K562 (cell line): ENCODE data around the gene ARID3A. TPM values are rescaled to one million over a fixed set of nuclear protein-coding genes. Genes with fewer than 3 reads are reported as not detected.

ENCODE experiments used
- C11orf30 ChIP-seq: fragments of 450-650 bp; IDR thresholded peaks from 2 replicates; pipeline ENCODE4 v1.6.1; 2016; ENCODE audit warnings: low read depth, mild to moderate bottlenecking
- CREB1 ChIP-seq, 2 experiments: sonication (generic) in 1 of 2; formaldehyde crosslinking in 1 of 2; IDR thresholded peaks; 2 replicates each; pipeline versions ENCODE4 v1.6.1 to v1.8.0; 2012 to 2022; ENCODE audit warnings: inconsistent platforms in 1 of 2, mild to moderate bottlenecking in 1 of 2, missing genetic modification reagents in 1 of 2, moderate library complexity in 1 of 2
- GTF2B ChIP-seq: IDR thresholded peaks from 2 replicates; pipeline ENCODE4 v1.6.1; 2011; ENCODE audit not compliant: insufficient read length; ENCODE audit errors: extremely low read depth
- HCFC1 ChIP-seq: IDR thresholded peaks from 2 replicates; pipeline ENCODE4 v1.6.1; 2012; ENCODE audit warnings: low read depth, low read length, improper control_type of control experiment
- JUNB ChIP-seq: fragments of 450-650 bp; formaldehyde crosslinking; conservative IDR thresholded peaks from 2 replicates; pipeline ENCODE4 v1.4.0; 2020; ENCODE audit warnings: mild to moderate bottlenecking
- NFE2L1 ChIP-seq: fragments of 450-650 bp; IDR thresholded peaks from 2 replicates; pipeline ENCODE4 v1.6.1; 2016; ENCODE audit warnings: missing genetic modification characterization, low read depth, mild to moderate bottlenecking, missing compliant biosample characterization, moderate library complexity, borderline replicate concordance
- NR4A1 ChIP-seq, 2 experiments: fragments of 250-450 bp in 1 of 2; fragments of 450-650 bp in 1 of 2; sonication (Bioruptor Pico) in 1 of 2; IDR thresholded peaks; 2 replicates each; pipeline versions ENCODE4 v1.4.0 to v1.6.1; 2016 to 2020; ENCODE audit warnings: mild to moderate bottlenecking in 2 of 2, missing compliant biosample characterization in 1 of 2, missing genetic modification characterization in 1 of 2, moderate library complexity in 1 of 2
- POLR2AphosphoS5 ChIP-seq: IDR thresholded peaks from 2 replicates; pipeline ENCODE4 v1.6.1; 2011; ENCODE audit warnings: mild to moderate bottlenecking, low read depth, low read length, moderate library complexity; ENCODE audit not compliant: control insufficient read depth, insufficient read depth
- POLR3G ChIP-seq: IDR thresholded peaks from 2 replicates; pipeline ENCODE4 v1.6.1; 2011; ENCODE audit not compliant: insufficient read length, insufficient replicate concordance; ENCODE audit errors: extremely low read depth
- RCOR1 ChIP-seq, 2 experiments: IDR thresholded peaks; 2 replicates each; pipeline ENCODE4 v1.6.1; 2012; ENCODE audit warnings: low read depth in 2 of 2, low read length in 2 of 2, borderline replicate concordance in 1 of 2, improper control_type of control experiment in 1 of 2
- STAT5B ChIP-seq: fragments of 250-450 bp; sonication (Bioruptor Pico); IDR thresholded peaks from 2 replicates; pipeline ENCODE4 v1.8.0; 2021; ENCODE audit warnings: mild to moderate bottlenecking, inconsistent platforms
- TAF7 ChIP-seq: fragments of 450-650 bp; IDR thresholded peaks from 2 replicates; pipeline ENCODE4 v1.6.1; 2016; ENCODE audit warnings: missing genetic modification characterization, missing compliant biosample characterization
- THRAP3 ChIP-seq: fragments of 450-650 bp; IDR thresholded peaks from 2 replicates; pipeline ENCODE4 v1.6.1; 2016; ENCODE audit warnings: mild to moderate bottlenecking, inconsistent platforms, borderline replicate concordance
- ZNF274 ChIP-seq: IDR thresholded peaks from 2 replicates; pipeline ENCODE4 v1.6.1; 2011; ENCODE audit warnings: low read depth, mild to moderate bottlenecking, low read length, moderate library complexity, borderline replicate concordance
- ZNF347 ChIP-seq: fragments of 450-650 bp; formaldehyde crosslinking; IDR thresholded peaks from 2 replicates; pipeline ENCODE4 v1.4.0; 2020; ENCODE audit warnings: low read depth, mild to moderate bottlenecking, moderate library complexity
- ZNF407 ChIP-seq: fragments of 450-650 bp; IDR thresholded peaks from 2 replicates; pipeline ENCODE4 v1.6.1; 2016; ENCODE audit warnings: low read depth
- ZNF830 ChIP-seq: fragments of 250-450 bp; sonication (Bioruptor Pico); IDR thresholded peaks from 2 replicates; pipeline ENCODE4 v1.5.0; 2021; ENCODE audit warnings: mild to moderate bottlenecking
- polyA plus RNA-seq, 8 experiments: library from polyadenylated mRNA; depleted of rRNA in 4 of 8; stranded (reverse) in 5 of 8; unstranded in 3 of 8; fragments of >200 nt; fragmentation: Nextera tagmentation in 2 of 8; fragmentation: Illumina TruSeq in 1 of 8; extraction: Ambion mirVana in 2 of 8; extraction: Trizol in 1 of 8; gene quantifications; 2 replicates each; pipeline versions ENCODE4 v1.2.1 to v1.2.3, GENCODE V29; 2011 to 2014; ENCODE audit warnings: inconsistent platforms in 1 of 8, missing spikeins in 1 of 8
- total RNA-seq, 7 experiments: library from RNA; depleted of rRNA in 6 of 7; stranded (reverse); fragments of >200 nt in 6 of 7; fragmentation: Illumina TruSeq in 2 of 7; extraction: Trizol in 2 of 7; gene quantifications; 2 replicates each; pipeline versions ENCODE4 v1.2.1 to v1.2.3, GENCODE V29; 2011 to 2021; ENCODE audit warnings: low replicate concordance in 1 of 7
- TF ChIP-seq, protein P1 (sequence below): sonication (generic); formaldehyde crosslinking; IDR thresholded peaks from 2 replicates; pipeline ENCODE4 v1.8.0; 2022; ENCODE audit warnings: mild to moderate bottlenecking, missing genetic modification reagents

The ARID3A gene
- total and polyA plus RNA-seq, 9 of the 15 experiments (the other 6 are each of a cell fraction or from before 2014, with no cell fraction given) = 1.4 to 118 (median 31.2) TPM

DNA sequence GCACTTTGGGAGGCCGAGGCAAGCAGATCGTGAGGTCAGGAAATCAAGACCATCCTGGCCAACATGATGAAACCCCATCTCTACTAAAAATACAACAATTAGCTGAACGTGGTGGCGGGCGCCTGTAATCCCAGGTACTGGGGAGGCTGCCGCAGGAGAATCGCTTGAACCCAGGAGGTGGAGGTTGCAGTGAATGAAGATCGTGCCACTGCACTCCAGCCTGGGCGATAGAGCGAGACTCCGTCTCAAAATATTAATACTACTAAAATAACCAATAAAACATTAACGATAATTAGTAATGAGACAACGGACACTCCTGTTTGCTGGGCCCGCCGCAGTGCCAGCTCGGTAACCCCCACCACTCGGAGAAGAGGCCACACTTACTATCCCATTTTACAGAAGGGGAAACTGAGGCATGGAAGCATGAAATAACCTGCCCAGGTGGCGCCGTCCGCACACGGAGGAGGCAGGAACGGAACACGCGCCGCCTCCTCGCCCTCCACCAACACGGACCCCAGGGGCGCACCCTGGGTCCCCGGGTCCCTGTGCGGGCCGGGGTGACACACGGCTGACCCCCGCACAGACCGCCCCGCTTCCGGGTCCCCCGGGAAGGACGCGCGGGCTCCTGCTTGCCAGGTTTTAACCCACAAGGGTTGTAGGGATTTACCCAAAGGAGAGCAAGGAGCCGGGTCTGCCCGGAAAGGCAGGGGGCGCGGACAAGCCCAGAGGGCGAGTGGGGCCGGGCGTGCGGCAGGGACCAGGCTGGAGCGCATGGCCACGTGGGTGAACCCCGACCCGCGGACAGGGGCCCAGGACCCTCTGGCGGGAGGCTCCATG is 14.4 kb upstream of the ARID3A start (continued):
- TF ChIP-seq RCOR1 (IDR thresholded peaks at IDR 0.05; ENCODE audit: borderline replicate concordance in 1 of 2, low read depth in 2 of 2, low read length in 2 of 2) (peak in 1 of 2 experiments; percentile 67; a peak in 2 of 4 replicates), ZNF274 (no peak), C11orf30 (no peak), POLR2AphosphoS5 (no peak), NR4A1 (CRISPR knock-in tag; IDR thresholded peaks at IDR 0.05) (no peak), NR4A1 (tag; IDR thresholded peaks at IDR 0.05) (peak; percentile 54; the same call in 1 of the 2 replicates), THRAP3 (peak; percentile 69), GTF2B (no peak), STAT5B (CRISPR knock-in tag) (no peak), JUNB (CRISPR knock-in tag) (no peak), POLR3G (no peak), HCFC1 (no peak), ZNF407 (no peak), CREB1 (IDR thresholded peaks at IDR 0.05) (no peak), CREB1 (CRISPR knock-in tag; IDR thresholded peaks at IDR 0.05) (no peak), TAF7 (no peak), NFE2L1 (no peak), ZNF830 (CRISPR knock-in tag) (no peak), ZNF347 (CRISPR knock-in tag) (no peak)
- TF ChIP-seq, protein P1, sequence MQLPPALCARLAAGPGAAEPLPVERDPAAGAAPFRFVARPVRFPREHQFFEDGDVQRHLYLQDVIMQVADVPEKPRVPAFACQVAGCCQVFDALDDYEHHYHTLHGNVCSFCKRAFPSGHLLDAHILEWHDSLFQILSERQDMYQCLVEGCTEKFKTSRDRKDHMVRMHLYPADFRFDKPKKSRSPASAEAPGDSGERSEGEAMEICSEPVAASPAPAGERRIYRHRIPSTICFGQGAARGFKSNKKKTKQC (CRISPR knock-in tag) = 0 out of 2 replicates have a peak, but pooled peaks have one; percentile 38
